ENCODE data around the gene MRPL10. TPM values are rescaled to one million over a fixed set of nuclear protein-coding genes. Genes with fewer than 3 reads are reported as not detected.
A peak's percentile ranks its signal among the peaks of the same experiment; 100 is the strongest.

Gene MRPL10
- total RNA-seq, 1 experiment from 2014 or later: 95.6 TPM

DNA sequence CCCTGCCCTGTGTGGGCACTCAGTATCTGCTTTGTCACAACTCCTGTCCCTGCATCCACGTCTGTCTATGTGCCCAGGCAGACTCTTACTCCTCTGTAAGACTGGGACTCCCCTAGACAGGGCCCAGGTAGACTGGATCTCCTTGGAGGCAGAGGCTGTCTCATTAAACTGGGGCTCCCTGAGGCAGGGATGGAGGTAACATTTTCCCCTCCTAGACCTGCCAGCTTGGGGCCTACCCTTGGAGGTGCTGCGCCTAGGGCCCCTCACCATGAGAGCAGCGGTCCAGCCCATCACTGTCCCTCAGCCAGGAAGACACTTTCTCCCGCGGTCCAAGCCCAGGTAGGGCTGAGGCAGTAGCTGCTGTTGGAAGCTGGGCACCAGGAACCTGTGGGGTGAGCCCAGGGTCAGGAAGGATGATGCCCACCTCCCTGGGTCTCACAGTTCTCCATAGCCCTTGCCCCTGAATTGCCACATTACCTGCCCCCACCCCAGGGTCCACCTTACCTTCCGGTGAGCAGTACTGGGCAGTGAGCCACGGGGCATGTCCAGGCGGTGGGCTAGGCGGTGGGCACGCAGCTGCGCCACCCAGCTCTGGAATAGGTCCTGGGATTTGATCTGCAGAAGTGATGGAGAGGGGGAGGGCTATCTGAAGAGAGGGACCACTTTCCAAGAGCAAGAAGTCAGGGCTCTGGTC, 13.2 kb downstream of the MRPL10 start:
- no peak for DNase-seq (ENCODE audit: low spot score)
- in situ Hi-C loops (cut with HindIII; ENCODE audit: low sequenced_read_pairs): no loop called here

DNA sequence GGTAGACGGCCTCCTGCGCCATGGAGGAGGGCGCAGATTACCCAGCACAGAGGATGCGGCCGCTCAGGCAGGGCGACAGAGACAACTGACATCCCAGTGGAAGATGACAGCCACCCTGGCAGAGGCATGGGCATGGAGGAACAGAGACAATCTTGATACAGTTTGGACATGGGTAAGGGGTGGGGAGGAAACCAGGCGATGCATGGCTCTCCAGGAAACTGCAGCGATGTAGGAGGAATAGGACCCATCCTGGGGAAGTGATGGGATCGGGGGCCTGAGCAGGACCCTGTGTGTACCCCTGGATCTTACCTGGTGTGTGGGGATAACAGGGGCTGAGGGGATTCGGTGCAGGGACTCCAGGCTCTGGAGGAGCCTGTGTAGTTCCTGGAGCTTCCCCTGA, 14.4 kb downstream of the MRPL10 start:
- in situ Hi-C loops (cut with HindIII; ENCODE audit: low sequenced_read_pairs): no loop called here
- no peak for DNase-seq (ENCODE audit: low spot score)

GRCh38 chr17:47816111-47816735, 15.1 kb downstream of the MRPL10 start:
- in situ Hi-C loops (cut with HindIII; ENCODE audit: low sequenced_read_pairs): no loop called here
- DNase-seq (ENCODE audit: low spot score): no peak

- no peak for DNase-seq (ENCODE audit: low spot score)
- in situ Hi-C loops (cut with HindIII; ENCODE audit: low sequenced_read_pairs): no loop called here
These were observed 16.0 kb downstream of the MRPL10 start for GRCh38 chr17:47815106-47815918.

DNA sequence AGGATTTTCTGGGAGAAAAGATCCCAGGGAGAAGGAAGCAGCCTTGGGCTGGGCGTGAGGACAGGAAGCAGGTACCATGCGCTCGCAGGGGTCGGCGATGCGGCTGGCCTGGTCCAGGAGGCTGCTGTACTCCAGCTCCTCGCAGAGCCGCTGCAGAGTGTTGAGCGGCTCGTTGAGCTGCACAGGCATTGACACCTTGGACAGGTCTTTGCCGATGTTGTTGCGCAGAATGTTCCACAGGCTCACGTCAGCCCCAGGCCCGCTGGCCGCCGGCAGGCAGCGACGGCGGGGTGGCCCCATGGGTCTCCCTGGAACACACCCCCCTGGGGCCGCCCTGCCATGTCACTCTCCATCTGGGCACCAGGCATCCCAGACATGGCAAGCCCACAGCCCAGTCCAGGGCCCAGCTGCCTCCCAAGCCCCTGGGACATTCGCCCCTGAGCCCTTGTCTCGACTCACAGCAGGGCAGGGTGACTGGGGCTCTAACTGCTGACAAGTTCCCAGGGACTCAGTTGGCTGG, 17.8 kb downstream of the MRPL10 start:
- in situ Hi-C loops (cut with HindIII; ENCODE audit: low sequenced_read_pairs): no loop called here
- DNase-seq (ENCODE audit: low spot score): no peak

DNA sequence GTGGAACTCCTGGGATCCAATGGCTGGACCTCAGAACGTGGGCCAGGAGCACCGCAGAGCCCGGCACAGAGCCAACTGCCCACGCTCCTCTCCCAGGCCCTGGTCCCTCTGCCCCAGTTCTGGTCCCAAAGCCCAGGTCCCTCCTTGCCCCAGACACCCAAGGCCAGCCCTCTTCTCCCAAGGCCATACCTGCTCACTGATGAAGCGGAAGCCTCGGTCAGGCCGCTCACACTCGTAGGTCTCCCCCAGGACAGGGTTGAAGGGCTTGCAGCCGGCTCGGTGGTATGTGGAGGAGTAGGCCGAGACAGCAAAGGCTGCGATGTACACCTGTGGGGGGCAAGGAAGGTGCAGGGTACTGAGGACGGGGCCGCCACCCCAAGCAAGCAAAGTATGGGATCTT, 18.3 kb downstream of the MRPL10 start:
- no peak for DNase-seq (ENCODE audit: low spot score)
- in situ Hi-C loops (cut with HindIII; ENCODE audit: low sequenced_read_pairs): no loop called here

- no peak for DNase-seq (ENCODE audit: low spot score)
- in situ Hi-C loops (cut with HindIII; ENCODE audit: low sequenced_read_pairs): no loop called here
These were observed 19.0 kb downstream of the MRPL10 start for GRCh38 chr17:47812146-47812920.

- in situ Hi-C loops (cut with HindIII; ENCODE audit: low sequenced_read_pairs): no loop called here
- no peak for DNase-seq (ENCODE audit: low spot score)
These were observed 19.6 kb downstream of the MRPL10 start for GRCh38 chr17:47811709-47812108.

- no peak for DNase-seq (ENCODE audit: low spot score)
- in situ Hi-C loops (cut with HindIII; ENCODE audit: low sequenced_read_pairs): no loop called here
These were observed 20.3 kb downstream of the MRPL10 start for GRCh38 chr17:47810901-47811635.

- in situ Hi-C loops (cut with HindIII; ENCODE audit: low sequenced_read_pairs): no loop called here
- DNase-seq (ENCODE audit: low spot score): no peak
These were observed 21.0 kb downstream of the MRPL10 start for GRCh38 chr17:47810200-47810821.

DNA sequence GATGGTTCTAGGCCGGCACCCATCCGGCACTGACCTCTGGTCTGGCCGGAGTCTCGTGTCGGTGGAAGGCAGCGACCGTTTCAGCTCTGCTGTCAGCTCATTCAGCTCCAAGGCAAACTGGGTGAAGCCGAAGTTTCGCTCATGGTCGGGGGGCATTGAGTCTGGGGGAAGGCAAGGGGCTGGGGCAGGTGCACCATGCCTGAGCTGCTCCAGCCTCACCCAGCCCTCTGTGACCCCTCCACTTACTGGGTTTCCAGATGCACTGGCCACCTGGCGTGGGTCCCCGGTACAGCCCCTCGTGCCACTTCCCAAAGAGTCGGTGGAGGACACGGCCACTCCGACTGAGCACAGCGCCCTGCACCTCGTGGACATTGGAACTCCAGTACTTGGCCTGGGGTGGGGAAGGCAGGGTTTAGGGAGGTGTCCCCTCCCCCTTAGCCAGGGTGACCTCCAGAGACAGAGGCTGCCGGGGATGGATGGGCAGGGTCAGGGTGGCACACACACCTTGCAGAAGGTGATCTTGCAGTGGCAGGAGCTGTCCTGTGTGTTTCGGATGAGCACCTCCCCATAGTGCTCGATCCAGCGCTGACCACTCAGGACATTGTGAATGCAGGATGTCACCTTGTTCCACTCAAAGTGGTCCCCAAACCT, 22.4 kb downstream of the MRPL10 start:
- in situ Hi-C loops (cut with HindIII; ENCODE audit: low sequenced_read_pairs): no loop called here
- no peak for DNase-seq (ENCODE audit: low spot score)

DNA sequence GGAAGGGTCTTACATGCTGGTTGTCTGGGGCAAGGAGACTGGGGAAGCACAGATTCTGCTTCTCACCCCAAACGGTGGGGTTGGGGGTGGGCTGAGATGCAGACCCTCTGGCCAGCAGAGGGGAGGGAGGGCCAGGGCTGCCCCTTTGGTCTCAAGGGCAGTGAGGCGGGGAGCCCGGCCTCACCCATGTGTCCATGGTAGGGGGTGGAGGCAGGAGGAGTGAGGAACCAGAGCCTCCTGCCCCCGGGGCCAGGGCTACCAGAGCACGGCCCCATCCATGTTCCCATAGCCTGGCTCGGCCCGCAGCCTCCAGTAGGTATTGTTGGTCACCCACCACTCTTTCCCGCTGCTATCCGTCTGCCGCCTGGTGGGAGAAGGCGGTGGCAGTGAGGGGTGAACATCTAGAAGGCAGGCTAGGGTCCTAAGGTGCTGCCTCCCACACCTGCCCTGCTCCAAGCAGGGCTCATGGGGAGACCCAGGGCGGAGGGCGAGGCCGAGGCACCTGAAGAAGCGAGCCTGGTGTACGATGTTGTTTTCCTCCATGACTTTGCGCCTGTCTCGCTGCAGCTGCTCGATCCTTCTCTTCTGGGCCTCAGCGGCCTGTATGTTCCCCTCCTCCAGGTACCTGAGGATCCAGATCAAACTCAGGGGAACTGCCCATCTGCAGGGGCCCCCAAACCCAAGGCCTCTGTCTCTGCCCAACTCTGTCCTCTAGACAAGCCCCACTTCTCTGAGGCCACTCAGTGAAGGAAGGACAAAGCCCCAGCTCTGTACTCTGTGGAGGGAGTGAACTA, 23.1 kb downstream of the MRPL10 start:
- in situ Hi-C loops (cut with HindIII; ENCODE audit: low sequenced_read_pairs): no loop called here
- no peak for DNase-seq (ENCODE audit: low spot score)

DNA sequence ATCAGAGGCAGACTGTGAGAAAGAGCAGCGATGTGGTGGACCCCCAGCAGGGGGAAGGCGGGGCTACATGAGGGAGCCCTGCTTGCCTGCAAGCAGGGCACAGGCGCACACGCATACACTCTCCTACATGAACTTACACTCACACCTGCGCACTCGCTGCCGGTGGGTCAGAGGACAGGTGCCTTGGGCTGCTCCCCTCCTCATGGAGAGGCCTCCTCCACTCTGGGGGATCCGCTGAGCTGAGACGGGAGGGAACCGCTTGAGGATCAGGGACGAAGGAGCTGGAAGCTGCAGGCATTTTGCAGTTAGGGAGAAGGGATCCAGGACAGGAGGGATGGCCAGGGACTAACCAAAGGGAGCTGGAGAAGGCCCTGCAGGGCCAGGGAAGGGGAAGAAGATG, 23.9 kb downstream of the MRPL10 start:
- in situ Hi-C loops (cut with HindIII; ENCODE audit: low sequenced_read_pairs): no loop called here
- no peak for DNase-seq (ENCODE audit: low spot score)

- peak; percentile 12 for DNase-seq (ENCODE audit: low spot score)
- in situ Hi-C loops (cut with HindIII; ENCODE audit: low sequenced_read_pairs): no loop called here
These were observed 24.5 kb downstream of the MRPL10 start for GRCh38 chr17:47806913-47807255.

GRCh38 chr17:47806026-47806912, 25.1 kb downstream of the MRPL10 start:
- DNase-seq (ENCODE audit: low spot score): no peak
- in situ Hi-C loops (cut with HindIII; ENCODE audit: low sequenced_read_pairs): no loop called here

- DNase-seq (ENCODE audit: low spot score): no peak
- in situ Hi-C loops (cut with HindIII; ENCODE audit: low sequenced_read_pairs): no loop called here
These were observed 26.9 kb downstream of the MRPL10 start for GRCh38 chr17:47804461-47804860.
